CD4-positive, alpha-beta memory T cell (primary cell): ENCODE results near the gene BAIAP2L1. TPM values are rescaled to one million over a fixed set of nuclear protein-coding genes. Genes with fewer than 3 reads are reported as not detected.

Source experiments
- CTCF ChIA-PET: fragments of 350-600 bp; sonication (Branson Sonifier 250); formaldehyde crosslinking; loops from one replicate; lab custom pipeline; 2021; ENCODE audit warnings: inconsistent platforms; ENCODE audit not compliant: partially characterized antibody; lab: Charles Lee
- POLR2A ChIA-PET: fragments of 350-600 bp; sonication (Branson Sonifier 250); formaldehyde crosslinking; loops from one replicate; lab custom pipeline; 2021; ENCODE audit not compliant: partially characterized antibody; lab: Charles Lee
- DNase-seq, 5 donors: peaks; one replicate each; pipeline versions ENCODE4 v3.0.0 to v3.0.0-alpha.2; 2020 to 2022; ENCODE audit warnings: mixed read lengths in 1 of 5
- H3K27ac ChIP-seq: one replicate; pipeline ENCODE4 v1.7.0; 2013; ENCODE audit warnings: low read depth, low read length
- H3K27me3 ChIP-seq: 2 replicates; pipeline ENCODE4 v1.7.0; 2013; ENCODE audit warnings: mild to moderate bottlenecking, low read length, moderate library complexity; ENCODE audit not compliant: insufficient read depth
- H3K36me3 ChIP-seq: 2 replicates; pipeline ENCODE4 v1.7.0; 2013; ENCODE audit warnings: mild to moderate bottlenecking, low read length, moderate library complexity; ENCODE audit not compliant: insufficient read depth
- H3K4me1 ChIP-seq: 2 replicates; pipeline ENCODE4 v1.7.0; 2013; ENCODE audit warnings: mild to moderate bottlenecking, low read length, moderate library complexity; ENCODE audit not compliant: insufficient read depth
- H3K4me3 ChIP-seq, 2 donors: one replicate each; pipeline ENCODE4 v1.7.0; 2013; ENCODE audit warnings: low read length in 2 of 2, mild to moderate bottlenecking in 1 of 2
- H3K9me3 ChIP-seq, 2 donors: one replicate each; pipeline ENCODE4 v1.7.0; 2013; ENCODE audit warnings: low read length in 2 of 2, control low read depth in 1 of 2; ENCODE audit not compliant: control insufficient read depth in 1 of 2
- H3K27ac Mint-ChIP-seq, 7 donors: one replicate each; pipeline ENCODE4 v1.8.0; 2020 to 2021; ENCODE audit warnings: mixed read lengths in 7 of 7, mild to moderate bottlenecking in 6 of 7, inconsistent platforms in 3 of 7, moderate library complexity in 3 of 7
- H3K27me3 Mint-ChIP-seq, 2 donors: one replicate each; pipeline ENCODE4 v1.8.0; 2020 to 2021; ENCODE audit warnings: mixed read lengths in 2 of 2
- H3K36me3 Mint-ChIP-seq, 2 donors: one replicate each; pipeline ENCODE4 v1.8.0; 2020 to 2021; ENCODE audit warnings: mixed read lengths in 2 of 2, inconsistent platforms in 1 of 2, mild to moderate bottlenecking in 1 of 2
- H3K4me1 Mint-ChIP-seq, 4 donors: one replicate each; pipeline ENCODE4 v1.8.0; 2020 to 2021; ENCODE audit warnings: mixed read lengths in 4 of 4, mild to moderate bottlenecking in 1 of 4
- H3K4me3 Mint-ChIP-seq, 8 donors: one replicate each; pipeline ENCODE4 v1.8.0; 2020 to 2021; ENCODE audit warnings: mixed read lengths in 8 of 8, mild to moderate bottlenecking in 7 of 8, moderate library complexity in 6 of 8, inconsistent platforms in 3 of 8
- H3K9me3 Mint-ChIP-seq, 8 donors: one replicate each; pipeline ENCODE4 v1.8.0; 2020 to 2021; ENCODE audit warnings: mixed read lengths in 8 of 8, mild to moderate bottlenecking in 5 of 8, inconsistent platforms in 3 of 8, moderate library complexity in 1 of 8
- intact Hi-C: fragments of 100-400 bp; cut with micrococcal nuclease; formaldehyde crosslinking; loops from one replicate; pipeline ENCODE4 v1.15.1; 2023
- polyA plus RNA-seq, 2 donors: library from polyadenylated mRNA; unstranded; fragments of 300-500 nt; fragmentation: Illumina TruSeq; gene quantifications; one replicate each; pipeline ENCODE4 v1.2.3, GENCODE V29; 2021
- total RNA-seq, 2 experiments: library from RNA; stranded (reverse); gene quantifications; one replicate each; pipeline ENCODE4 v1.2.3, GENCODE V29; 2021

The BAIAP2L1 gene
- total and polyA plus RNA-seq, 4 experiments from 2014 or later: 0.32 to 0.42 (median 0.37) TPM

GRCh38 chr7:98351136-98351535 is 49.8 kb downstream of the BAIAP2L1 start:
- Histone ChIP-seq H3K9me3 (no peaks in the 10 kb centered on the region), H3K4me1 (no peaks in the 10 kb centered on the region), H3K4me3 (no peak overlapping the region), H3K36me3 (no peaks in the 10 kb centered on the region), H3K27me3 (no peaks in the 10 kb centered on the region), H3K27ac (no peak overlapping the region)
- no peak for DNase-seq
- ChIA-PET CTCF (no interaction called here), POLR2A (no interaction called here)
- H3K4me3 Mint-ChIP-seq: no peak overlapping the region
- no peaks in the 10 kb centered on the region for H3K4me1 Mint-ChIP-seq
- H3K27ac Mint-ChIP-seq: peak overlapping the region in 1 of 7 donors; percentile 71
- H3K36me3 Mint-ChIP-seq: no peaks in the 10 kb centered on the region
- H3K9me3 Mint-ChIP-seq: peaks cover 0 to 2% (median 0%) of the 10 kb centered on the region in 8 donors
- peaks cover 0 to 8% of the 10 kb centered on the region in 2 donors for H3K27me3 Mint-ChIP-seq
- intact Hi-C loops: no loop called here

- Mint-ChIP-seq H3K4me3 (no peak overlapping the region), H3K9me3 (peaks cover 0 to 2% (median 0%) of the 10 kb centered on the region in 8 donors), H3K27ac (no peak overlapping the region), H3K36me3 (no peaks in the 10 kb centered on the region), H3K4me1 (no peaks in the 10 kb centered on the region), H3K27me3 (peaks cover 0 to 6% of the 10 kb centered on the region in 2 donors)
- ChIA-PET CTCF (no interaction called here), POLR2A (no interaction called here)
- no peak for DNase-seq
- Histone ChIP-seq H3K36me3 (no peaks in the 10 kb centered on the region), H3K4me3 (no peak overlapping the region), H3K27me3 (no peaks in the 10 kb centered on the region), H3K4me1 (no peaks in the 10 kb centered on the region), H3K9me3 (no peaks in the 10 kb centered on the region), H3K27ac (no peak overlapping the region)
- intact Hi-C loops: no loop called here
Measured at GRCh38 chr7:98348726-98349474, 52.0 kb downstream of the BAIAP2L1 start.

- CTCF ChIA-PET: no interaction called here
- no peak overlapping the region for H3K4me3 Mint-ChIP-seq
- Histone ChIP-seq H3K4me3 (no peak overlapping the region), H3K9me3 (no peaks in the 10 kb centered on the region), H3K27ac (no peak overlapping the region), H3K36me3 (no peaks in the 10 kb centered on the region), H3K4me1 (no peaks in the 10 kb centered on the region), H3K27me3 (no peaks in the 10 kb centered on the region)
- H3K27ac Mint-ChIP-seq: no peak overlapping the region
- intact Hi-C loops: no loop called here
- no peaks in the 10 kb centered on the region for H3K36me3 Mint-ChIP-seq
- DNase-seq: no peak
- peaks cover 1 to 3% of the 10 kb centered on the region in 2 donors for H3K27me3 Mint-ChIP-seq
- POLR2A ChIA-PET: no interaction called here
- no peaks in the 10 kb centered on the region for H3K4me1 Mint-ChIP-seq
- peaks cover 0 to 2% (median 0%) of the 10 kb centered on the region in 8 donors for H3K9me3 Mint-ChIP-seq
Measured at GRCh38 chr7:98346515-98347069, 54.3 kb downstream of the BAIAP2L1 start.

- H3K4me1 ChIP-seq: no peaks in the 10 kb centered on the region
- no peak for DNase-seq
- intact Hi-C loops: no loop called here
- ChIA-PET CTCF (no interaction called here), POLR2A (no interaction called here)
- Mint-ChIP-seq H3K4me1 (no peaks in the 10 kb centered on the region), H3K9me3 (peaks cover 0 to 9% (median 3%) of the 10 kb centered on the region in 8 donors), H3K27ac (no peak overlapping the region), H3K36me3 (peaks cover 0 to 6% of the 10 kb centered on the region in 2 donors), H3K27me3 (peaks cover 0 to 3% of the 10 kb centered on the region in 2 donors), H3K4me3 (no peak overlapping the region)
- no peaks in the 10 kb centered on the region for H3K9me3 ChIP-seq
- H3K4me3 ChIP-seq: no peak overlapping the region
- no peaks in the 10 kb centered on the region for H3K36me3 ChIP-seq
- no peaks in the 10 kb centered on the region for H3K27me3 ChIP-seq
- no peak overlapping the region for H3K27ac ChIP-seq
Measured at GRCh38 chr7:98341106-98341505, 59.8 kb downstream of the BAIAP2L1 start.

GRCh38 chr7:98339043-98339442 is 61.8 kb downstream of the BAIAP2L1 start:
- ChIA-PET POLR2A (no interaction called here), CTCF (no interaction called here)
- Mint-ChIP-seq H3K36me3 (peaks cover 0 to 6% of the 10 kb centered on the region in 2 donors), H3K9me3 (peaks cover 0 to 9% (median 3%) of the 10 kb centered on the region in 8 donors), H3K27me3 (peaks cover 0 to 7% of the 10 kb centered on the region in 2 donors), H3K27ac (no peak overlapping the region), H3K4me1 (no peaks in the 10 kb centered on the region), H3K4me3 (no peak overlapping the region)
- no peaks in the 10 kb centered on the region for H3K9me3 ChIP-seq
- intact Hi-C loops: no loop called here
- no peaks in the 10 kb centered on the region for H3K4me1 ChIP-seq
- no peaks in the 10 kb centered on the region for H3K36me3 ChIP-seq
- H3K27ac ChIP-seq: no peak overlapping the region
- DNase-seq: no peak
- H3K4me3 ChIP-seq: no peak overlapping the region
- no peaks in the 10 kb centered on the region for H3K27me3 ChIP-seq

GRCh38 chr7:98338441-98338840 is 62.4 kb downstream of the BAIAP2L1 start:
- no peaks in the 10 kb centered on the region for H3K36me3 ChIP-seq
- intact Hi-C loops: no loop called here
- CTCF ChIA-PET: no interaction called here

GRCh38 chr7:98335411-98335977 is 65.4 kb downstream of the BAIAP2L1 start:
- Histone ChIP-seq H3K4me1 (no peaks in the 10 kb centered on the region), H3K27me3 (no peaks in the 10 kb centered on the region), H3K27ac (no peak overlapping the region), H3K9me3 (no peaks in the 10 kb centered on the region), H3K36me3 (no peaks in the 10 kb centered on the region), H3K4me3 (no peak overlapping the region)
- H3K4me1 Mint-ChIP-seq: no peaks in the 10 kb centered on the region
- POLR2A ChIA-PET: no interaction called here
- no peak overlapping the region for H3K4me3 Mint-ChIP-seq
- H3K27ac Mint-ChIP-seq: peak overlapping the region in 3 of 7 donors; percentile 7 to 36 (median 33)
- no peak for DNase-seq
- H3K27me3 Mint-ChIP-seq: peaks cover 0 to 3% of the 10 kb centered on the region in 2 donors
- intact Hi-C loops: no loop called here
- CTCF ChIA-PET: no interaction called here
- peaks cover 0 to 6% of the 10 kb centered on the region in 2 donors for H3K36me3 Mint-ChIP-seq
- peaks cover 0 to 9% (median 4%) of the 10 kb centered on the region in 8 donors for H3K9me3 Mint-ChIP-seq

More at GRCh38 chr7:98338441-98338840, 62.4 kb downstream of the BAIAP2L1 start:
- H3K9me3 Mint-ChIP-seq: peaks cover 0 to 9% (median 3%) of the 10 kb centered on the region in 8 donors
- no peaks in the 10 kb centered on the region for H3K4me1 Mint-ChIP-seq
- Histone ChIP-seq H3K4me1 (no peaks in the 10 kb centered on the region), H3K4me3 (no peak overlapping the region), H3K9me3 (no peaks in the 10 kb centered on the region), H3K27ac (no peak overlapping the region), H3K27me3 (no peaks in the 10 kb centered on the region)
- H3K27me3 Mint-ChIP-seq: peaks cover 0 to 5% of the 10 kb centered on the region in 2 donors
- POLR2A ChIA-PET: no interaction called here
- peaks cover 0 to 6% of the 10 kb centered on the region in 2 donors for H3K36me3 Mint-ChIP-seq
- DNase-seq: no peak
- H3K27ac Mint-ChIP-seq: no peak overlapping the region
- H3K4me3 Mint-ChIP-seq: no peak overlapping the region
